GM12878 (cell line): ENCODE data around the gene NEURL3. TPM values are rescaled to one million over a fixed set of nuclear protein-coding genes. Genes with fewer than 3 reads are reported as not detected.

Source experiments
- CBX3 ChIP-seq: fragments of 200-600 bp; sonication (generic); IDR thresholded peaks from 2 replicates; pipeline ENCODE4 v1.6.1; 2016; ENCODE audit warnings: low read depth, borderline replicate concordance
- CHD4 ChIP-seq: fragments of 200-600 bp; sonication (generic); IDR thresholded peaks from 2 replicates; pipeline ENCODE4 v1.6.1; 2016; ENCODE audit warnings: mild to moderate bottlenecking
- HCFC1 ChIP-seq: fragments of 150-350 bp; IDR thresholded peaks from 2 replicates; pipeline ENCODE4 v1.6.1; 2014; ENCODE audit warnings: low read length
- HDAC2 ChIP-seq: fragments of 200-600 bp; sonication (generic); IDR thresholded peaks from 2 replicates; pipeline ENCODE4 v1.6.1; 2017
- KDM1A ChIP-seq: fragments of 200-600 bp; sonication (generic); IDR thresholded peaks from 2 replicates; pipeline ENCODE4 v1.6.1; 2016; ENCODE audit warnings: borderline replicate concordance
- KLF5 ChIP-seq: fragments of 450-650 bp; IDR thresholded peaks from 2 replicates; pipeline ENCODE4 v1.6.1; 2014; ENCODE audit warnings: mild to moderate bottlenecking; ENCODE audit not compliant: partially characterized antibody
- MTA3 ChIP-seq: IDR thresholded peaks from 2 replicates; pipeline ENCODE4 v1.6.1; 2012; ENCODE audit warnings: low read length, inconsistent platforms, borderline replicate concordance
- MXI1 ChIP-seq: fragments of 150-350 bp; IDR thresholded peaks from 2 replicates; pipeline ENCODE4 v1.6.1; 2011; ENCODE audit warnings: low read depth, mild to moderate bottlenecking, inconsistent platforms, low read length, improper control_type of control experiment
- NBN ChIP-seq: fragments of 450-650 bp; IDR thresholded peaks from 2 replicates; pipeline ENCODE4 v1.6.1; 2016
- POLR2AphosphoS5 ChIP-seq: IDR thresholded peaks from 2 replicates; pipeline ENCODE4 v1.6.1; 2011; ENCODE audit warnings: mild to moderate bottlenecking, low read length, inconsistent platforms
- SRF ChIP-seq, 2 experiments: IDR thresholded peaks; 2 replicates each; pipeline ENCODE4 v1.6.1; 2011; ENCODE audit warnings: low read depth in 2 of 2, low read length in 2 of 2, mild to moderate bottlenecking in 1 of 2, moderate library complexity in 1 of 2
- ZNF207 ChIP-seq: fragments of 450-650 bp; IDR thresholded peaks from 2 replicates; pipeline ENCODE4 v1.6.1; 2014; ENCODE audit warnings: antibody characterized with exemption, mild to moderate bottlenecking, borderline replicate concordance
- polyA plus RNA-seq, 11 experiments: library from polyadenylated mRNA; depleted of rRNA in 4 of 11; unstranded in 6 of 11; stranded (reverse) in 5 of 11; fragments of >200 nt; fragmentation: Nextera tagmentation in 4 of 11; fragmentation: Illumina TruSeq in 1 of 11; extraction: Ambion mirVana in 4 of 11; extraction: Trizol in 1 of 11; gene quantifications; 1 replicate in 1 of 11; 2 replicates in 10 of 11; pipeline versions ENCODE4 v1.2.1 to v1.2.3, GENCODE V29; 2011 to 2016; ENCODE audit warnings: inconsistent platforms in 2 of 11, missing spikeins in 2 of 11, low read depth in 1 of 11
- total RNA-seq, 4 experiments: library from RNA; depleted of rRNA in 3 of 4; stranded (reverse); fragments of >200 nt in 3 of 4; fragmentation: Illumina TruSeq in 1 of 4; extraction: Trizol in 1 of 4; gene quantifications; 2 replicates each; pipeline versions ENCODE4 v1.2.1 to v1.2.3, GENCODE V29; 2013 to 2021
- TF ChIP-seq, protein P1 (sequence below): fragments of 150-350 bp; IDR thresholded peaks from 2 replicates; pipeline ENCODE4 v1.6.1; 2014; ENCODE audit warnings: mild to moderate bottlenecking, low read depth, low read length
- TF ChIP-seq, protein P2 (sequence below): IDR thresholded peaks from 2 replicates; pipeline ENCODE4 v1.6.1; 2012; ENCODE audit warnings: low read depth, low read length, improper control_type of control experiment
- TF ChIP-seq, protein P3 (sequence below): fragments of 450-650 bp; IDR thresholded peaks from 2 replicates; pipeline ENCODE4 v1.6.1; 2017; ENCODE audit warnings: mild to moderate bottlenecking, moderate library complexity
- TF ChIP-seq, protein P4 (sequence below): fragments of 450-650 bp; IDR thresholded peaks from 2 replicates; pipeline ENCODE4 v1.6.1; 2016; ENCODE audit warnings: mild to moderate bottlenecking, moderate library complexity, borderline replicate concordance
- TF ChIP-seq, protein P5 (sequence below): fragments of 450-650 bp; conservative IDR thresholded peaks from 2 replicates; pipeline ENCODE4 v1.6.1; 2017; ENCODE audit warnings: mild to moderate bottlenecking, moderate library complexity

Gene NEURL3
- total and polyA plus RNA-seq, 10 of the 15 experiments (the other 5 are each of a cell fraction or from before 2014, with no cell fraction given): 0.03 to 6.3 (median 0.47) TPM

DNA sequence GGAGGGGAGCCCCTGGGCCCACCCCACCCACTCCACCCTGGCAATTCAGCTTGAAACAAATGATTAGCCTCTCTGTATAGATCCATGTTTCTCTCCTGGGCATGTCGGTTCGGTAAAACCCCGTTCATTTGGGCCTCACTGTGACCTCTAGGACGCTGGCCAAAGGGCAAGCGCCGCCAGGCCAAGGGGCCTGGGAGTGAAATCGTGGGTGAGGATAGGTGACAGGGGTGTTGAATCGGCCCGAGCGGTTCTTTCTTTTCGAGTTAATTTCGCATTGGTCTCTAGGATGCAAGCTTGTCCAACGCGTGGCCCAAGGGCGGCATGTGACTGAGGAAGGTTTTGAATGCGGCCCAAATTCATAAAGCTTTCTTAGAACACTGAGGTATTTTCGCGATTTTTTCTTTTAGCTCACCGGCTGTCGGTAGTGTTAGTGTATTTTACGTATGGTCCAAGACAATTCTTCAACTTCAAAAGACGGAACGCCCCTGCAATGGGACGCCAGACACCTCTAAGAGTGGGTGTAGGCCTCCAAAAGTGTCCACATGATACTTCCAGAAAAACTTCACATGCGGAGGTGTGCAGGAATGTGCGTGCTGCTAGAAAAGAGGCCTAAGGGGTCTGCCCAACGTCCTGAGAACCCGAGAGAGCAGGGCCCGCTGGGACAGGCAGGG is 21.6 kb upstream of the NEURL3 start (continued):
- TF ChIP-seq SRF (IDR thresholded peaks at IDR 0.05; ENCODE audit: low read depth in 2 of 2, low read length in 2 of 2): no peak
- TF ChIP-seq CHD4: no peak
- peak; percentile 79; the same call in 1 of the 2 replicates for TF ChIP-seq MTA3
- TF ChIP-seq POLR2AphosphoS5: no peak; the same call in 1 of the 2 replicates
- TF ChIP-seq, protein P1, sequence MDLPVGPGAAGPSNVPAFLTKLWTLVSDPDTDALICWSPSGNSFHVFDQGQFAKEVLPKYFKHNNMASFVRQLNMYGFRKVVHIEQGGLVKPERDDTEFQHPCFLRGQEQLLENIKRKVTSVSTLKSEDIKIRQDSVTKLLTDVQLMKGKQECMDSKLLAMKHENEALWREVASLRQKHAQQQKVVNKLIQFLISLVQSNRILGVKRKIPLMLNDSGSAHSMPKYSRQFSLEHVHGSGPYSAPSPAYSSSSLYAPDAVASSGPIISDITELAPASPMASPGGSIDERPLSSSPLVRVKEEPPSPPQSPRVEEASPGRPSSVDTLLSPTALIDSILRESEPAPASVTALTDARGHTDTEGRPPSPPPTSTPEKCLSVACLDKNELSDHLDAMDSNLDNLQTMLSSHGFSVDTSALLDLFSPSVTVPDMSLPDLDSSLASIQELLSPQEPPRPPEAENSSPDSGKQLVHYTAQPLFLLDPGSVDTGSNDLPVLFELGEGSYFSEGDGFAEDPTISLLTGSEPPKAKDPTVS: no peak
- no peak for TF ChIP-seq KDM1A
- TF ChIP-seq HCFC1: peak; percentile 25; the same call in 1 of the 2 replicates
- no peak for TF ChIP-seq KLF5
- TF ChIP-seq HDAC2: no peak
- TF ChIP-seq, protein P2, sequence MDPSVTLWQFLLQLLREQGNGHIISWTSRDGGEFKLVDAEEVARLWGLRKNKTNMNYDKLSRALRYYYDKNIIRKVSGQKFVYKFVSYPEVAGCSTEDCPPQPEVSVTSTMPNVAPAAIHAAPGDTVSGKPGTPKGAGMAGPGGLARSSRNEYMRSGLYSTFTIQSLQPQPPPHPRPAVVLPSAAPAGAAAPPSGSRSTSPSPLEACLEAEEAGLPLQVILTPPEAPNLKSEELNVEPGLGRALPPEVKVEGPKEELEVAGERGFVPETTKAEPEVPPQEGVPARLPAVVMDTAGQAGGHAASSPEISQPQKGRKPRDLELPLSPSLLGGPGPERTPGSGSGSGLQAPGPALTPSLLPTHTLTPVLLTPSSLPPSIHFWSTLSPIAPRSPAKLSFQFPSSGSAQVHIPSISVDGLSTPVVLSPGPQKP: no peak
- no peak for TF ChIP-seq ZNF207
- TF ChIP-seq, protein P3, sequence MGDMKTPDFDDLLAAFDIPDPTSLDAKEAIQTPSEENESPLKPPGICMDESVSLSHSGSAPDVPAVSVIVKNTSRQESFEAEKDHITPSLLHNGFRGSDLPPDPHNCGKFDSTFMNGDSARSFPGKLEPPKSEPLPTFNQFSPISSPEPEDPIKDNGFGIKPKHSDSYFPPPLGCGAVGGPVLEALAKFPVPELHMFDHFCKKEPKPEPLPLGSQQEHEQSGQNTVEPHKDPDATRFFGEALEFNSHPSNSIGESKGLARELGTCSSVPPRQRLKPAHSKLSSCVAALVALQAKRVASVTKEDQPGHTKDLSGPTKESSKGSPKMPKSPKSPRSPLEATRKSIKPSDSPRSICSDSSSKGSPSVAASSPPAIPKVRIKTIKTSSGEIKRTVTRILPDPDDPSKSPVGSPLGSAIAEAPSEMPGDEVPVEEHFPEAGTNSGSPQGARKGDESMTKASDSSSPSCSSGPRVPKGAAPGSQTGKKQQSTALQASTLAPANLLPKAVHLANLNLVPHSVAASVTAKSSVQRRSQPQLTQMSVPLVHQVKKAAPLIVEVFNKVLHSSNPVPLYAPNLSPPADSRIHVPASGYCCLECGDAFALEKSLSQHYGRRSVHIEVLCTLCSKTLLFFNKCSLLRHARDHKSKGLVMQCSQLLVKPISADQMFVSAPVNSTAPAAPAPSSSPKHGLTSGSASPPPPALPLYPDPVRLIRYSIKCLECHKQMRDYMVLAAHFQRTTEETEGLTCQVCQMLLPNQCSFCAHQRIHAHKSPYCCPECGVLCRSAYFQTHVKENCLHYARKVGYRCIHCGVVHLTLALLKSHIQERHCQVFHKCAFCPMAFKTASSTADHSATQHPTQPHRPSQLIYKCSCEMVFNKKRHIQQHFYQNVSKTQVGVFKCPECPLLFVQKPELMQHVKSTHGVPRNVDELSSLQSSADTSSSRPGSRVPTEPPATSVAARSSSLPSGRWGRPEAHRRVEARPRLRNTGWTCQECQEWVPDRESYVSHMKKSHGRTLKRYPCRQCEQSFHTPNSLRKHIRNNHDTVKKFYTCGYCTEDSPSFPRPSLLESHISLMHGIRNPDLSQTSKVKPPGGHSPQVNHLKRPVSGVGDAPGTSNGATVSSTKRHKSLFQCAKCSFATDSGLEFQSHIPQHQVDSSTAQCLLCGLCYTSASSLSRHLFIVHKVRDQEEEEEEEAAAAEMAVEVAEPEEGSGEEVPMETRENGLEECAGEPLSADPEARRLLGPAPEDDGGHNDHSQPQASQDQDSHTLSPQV: 0 out of 2 replicates have a peak, but pooled peaks have one; percentile 22
- TF ChIP-seq, protein P4, sequence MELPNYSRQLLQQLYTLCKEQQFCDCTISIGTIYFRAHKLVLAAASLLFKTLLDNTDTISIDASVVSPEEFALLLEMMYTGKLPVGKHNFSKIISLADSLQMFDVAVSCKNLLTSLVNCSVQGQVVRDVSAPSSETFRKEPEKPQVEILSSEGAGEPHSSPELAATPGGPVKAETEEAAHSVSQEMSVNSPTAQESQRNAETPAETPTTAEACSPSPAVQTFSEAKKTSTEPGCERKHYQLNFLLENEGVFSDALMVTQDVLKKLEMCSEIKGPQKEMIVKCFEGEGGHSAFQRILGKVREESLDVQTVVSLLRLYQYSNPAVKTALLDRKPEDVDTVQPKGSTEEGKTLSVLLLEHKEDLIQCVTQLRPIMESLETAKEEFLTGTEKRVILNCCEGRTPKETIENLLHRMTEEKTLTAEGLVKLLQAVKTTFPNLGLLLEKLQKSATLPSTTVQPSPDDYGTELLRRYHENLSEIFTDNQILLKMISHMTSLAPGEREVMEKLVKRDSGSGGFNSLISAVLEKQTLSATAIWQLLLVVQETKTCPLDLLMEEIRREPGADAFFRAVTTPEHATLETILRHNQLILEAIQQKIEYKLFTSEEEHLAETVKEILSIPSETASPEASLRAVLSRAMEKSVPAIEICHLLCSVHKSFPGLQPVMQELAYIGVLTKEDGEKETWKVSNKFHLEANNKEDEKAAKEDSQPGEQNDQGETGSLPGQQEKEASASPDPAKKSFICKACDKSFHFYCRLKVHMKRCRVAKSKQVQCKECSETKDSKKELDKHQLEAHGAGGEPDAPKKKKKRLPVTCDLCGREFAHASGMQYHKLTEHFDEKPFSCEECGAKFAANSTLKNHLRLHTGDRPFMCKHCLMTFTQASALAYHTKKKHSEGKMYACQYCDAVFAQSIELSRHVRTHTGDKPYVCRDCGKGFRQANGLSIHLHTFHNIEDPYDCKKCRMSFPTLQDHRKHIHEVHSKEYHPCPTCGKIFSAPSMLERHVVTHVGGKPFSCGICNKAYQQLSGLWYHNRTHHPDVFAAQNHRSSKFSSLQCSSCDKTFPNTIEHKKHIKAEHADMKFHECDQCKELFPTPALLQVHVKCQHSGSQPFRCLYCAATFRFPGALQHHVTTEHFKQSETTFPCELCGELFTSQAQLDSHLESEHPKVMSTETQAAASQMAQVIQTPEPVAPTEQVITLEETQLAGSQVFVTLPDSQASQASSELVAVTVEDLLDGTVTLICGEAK: peak; percentile 42; the same call in 1 of the 2 replicates
- TF ChIP-seq MXI1: no peak
- peak; percentile 16; the same call in 1 of the 2 replicates for TF ChIP-seq NBN
- TF ChIP-seq CBX3: no peak
- TF ChIP-seq, protein P5, sequence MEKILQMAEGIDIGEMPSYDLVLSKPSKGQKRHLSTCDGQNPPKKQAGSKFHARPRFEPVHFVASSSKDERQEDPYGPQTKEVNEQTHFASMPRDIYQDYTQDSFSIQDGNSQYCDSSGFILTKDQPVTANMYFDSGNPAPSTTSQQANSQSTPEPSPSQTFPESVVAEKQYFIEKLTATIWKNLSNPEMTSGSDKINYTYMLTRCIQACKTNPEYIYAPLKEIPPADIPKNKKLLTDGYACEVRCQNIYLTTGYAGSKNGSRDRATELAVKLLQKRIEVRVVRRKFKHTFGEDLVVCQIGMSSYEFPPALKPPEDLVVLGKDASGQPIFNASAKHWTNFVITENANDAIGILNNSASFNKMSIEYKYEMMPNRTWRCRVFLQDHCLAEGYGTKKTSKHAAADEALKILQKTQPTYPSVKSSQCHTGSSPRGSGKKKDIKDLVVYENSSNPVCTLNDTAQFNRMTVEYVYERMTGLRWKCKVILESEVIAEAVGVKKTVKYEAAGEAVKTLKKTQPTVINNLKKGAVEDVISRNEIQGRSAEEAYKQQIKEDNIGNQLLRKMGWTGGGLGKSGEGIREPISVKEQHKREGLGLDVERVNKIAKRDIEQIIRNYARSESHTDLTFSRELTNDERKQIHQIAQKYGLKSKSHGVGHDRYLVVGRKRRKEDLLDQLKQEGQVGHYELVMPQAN: no peak
